AML-193 (cell line): ENCODE results near the gene FYB2.
A peak's percentile ranks its signal among the peaks of the same experiment; 100 is the strongest.

ENCODE experiments used
- DNase-seq, 2 experiments: peaks; one replicate each; lab custom pipeline; 2025; lab: John Stamatoyannopoulos, UW

Gene FYB2

DNA sequence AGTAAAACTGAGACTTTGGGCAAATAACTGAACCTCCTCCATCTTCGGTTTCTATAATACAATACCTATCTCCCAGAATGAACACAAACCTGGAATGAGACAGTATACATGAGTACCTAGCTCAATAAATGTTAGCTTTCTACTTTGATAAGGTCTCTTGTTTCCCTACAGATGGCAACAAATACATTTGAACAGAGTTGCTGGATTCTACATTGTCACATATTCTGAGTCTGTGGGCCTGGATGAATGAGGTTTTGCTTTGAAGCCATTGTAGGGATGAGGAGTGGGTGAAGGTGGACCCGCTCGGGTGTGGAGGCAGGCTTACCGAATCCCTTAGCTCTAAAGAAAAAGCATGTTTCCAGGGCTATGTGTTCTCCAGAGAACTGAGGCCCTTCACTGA, 13.9 kb upstream of the FYB2 start:
- DNase-seq, result no peak

GRCh38 chr1:56831871-56832693, 12.9 kb upstream of the FYB2 start:
- DNase-seq, result peak; percentile 45 to 61

DNA sequence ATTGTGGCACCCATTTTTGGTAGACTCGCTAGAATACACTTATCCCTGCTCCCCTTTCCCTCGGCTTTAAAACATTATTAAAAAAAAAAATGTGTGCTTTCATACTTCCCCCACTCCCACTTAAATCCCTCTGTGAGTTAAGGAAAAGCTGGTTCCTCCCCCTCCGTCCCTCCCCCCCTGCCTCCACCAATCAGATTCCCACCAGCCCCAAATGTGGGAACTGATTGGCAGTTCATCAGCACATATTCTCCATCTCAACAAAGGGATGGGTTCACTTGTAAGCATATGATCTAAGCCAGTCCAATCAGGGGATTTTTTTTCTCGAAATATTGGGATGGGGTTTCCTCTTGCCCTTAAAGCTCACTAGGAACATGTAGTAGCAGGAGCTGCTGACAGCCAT, 10.8 kb upstream of the FYB2 start:
- no peak for DNase-seq

DNA sequence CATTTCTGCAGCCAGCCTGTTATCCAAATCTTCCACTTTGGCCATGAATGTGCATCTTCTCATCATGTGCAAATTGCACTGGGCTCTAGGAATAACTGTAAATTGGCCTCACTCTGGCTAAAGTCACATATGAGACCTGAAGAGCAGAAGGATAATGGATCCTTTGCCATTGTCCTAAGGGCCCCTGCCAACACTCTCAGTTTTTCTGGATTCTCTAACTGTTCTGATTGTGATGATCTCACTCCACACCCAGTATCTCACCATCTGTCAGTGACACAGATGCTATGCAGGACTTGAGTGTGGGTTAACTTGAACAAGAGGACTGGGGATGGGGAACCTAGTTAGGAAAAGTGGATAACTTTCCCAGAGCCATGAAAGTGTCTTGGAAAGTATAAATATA, 8.5 kb upstream of the FYB2 start:
- no peak for DNase-seq

DNA sequence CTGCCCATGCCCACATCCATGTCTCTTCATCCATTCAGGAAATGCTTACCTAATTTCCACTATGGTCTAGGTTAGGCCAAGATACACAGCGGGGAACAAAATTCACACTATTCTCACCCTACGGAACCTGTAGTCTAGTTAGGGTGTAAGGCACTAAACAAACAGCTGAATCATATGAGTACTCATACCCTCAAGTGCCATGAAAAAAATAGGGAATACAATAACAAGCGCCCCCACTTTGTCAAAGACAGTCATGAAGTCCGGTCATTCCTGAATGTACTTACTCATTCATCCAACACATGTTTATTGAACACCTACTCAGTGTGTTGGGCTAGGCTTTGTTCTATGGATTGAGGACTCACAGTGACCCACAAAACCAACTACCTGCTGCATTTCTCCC, 6.2 kb upstream of the FYB2 start:
- no peak for DNase-seq

GRCh38 chr1:56824938-56825337, 5.7 kb upstream of the FYB2 start:
- no peak for DNase-seq

GRCh38 chr1:56824271-56824670, 5.1 kb upstream of the FYB2 start:
- no peak for DNase-seq

DNA sequence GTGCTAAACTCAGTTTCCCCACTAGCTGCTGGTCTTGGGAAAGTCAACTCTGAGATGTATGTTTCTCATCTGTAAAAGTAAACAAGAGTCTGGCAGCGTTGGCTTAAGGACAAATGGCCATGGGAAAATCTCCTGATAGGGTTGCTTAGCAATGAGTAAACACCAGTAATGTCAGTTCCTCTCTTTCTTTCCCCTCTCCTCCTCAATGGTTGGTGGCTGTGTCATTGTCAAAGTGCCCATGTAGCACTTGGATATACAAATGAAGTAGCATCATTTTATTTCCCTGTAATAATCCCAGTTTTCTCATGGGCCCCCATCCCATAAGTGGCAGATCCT, 2.2 kb upstream of the FYB2 start:
- DNase-seq, result no peak

- peak; percentile 27 to 30 for DNase-seq
These were observed 1.7 kb upstream of the FYB2 start for GRCh38 chr1:56820755-56821461.

GRCh38 chr1:56817716-56818463, 1.3 kb downstream of the FYB2 start:
- no peak for DNase-seq

- no peak for DNase-seq
These were observed 2.3 kb downstream of the FYB2 start for GRCh38 chr1:56816909-56817308.

DNA sequence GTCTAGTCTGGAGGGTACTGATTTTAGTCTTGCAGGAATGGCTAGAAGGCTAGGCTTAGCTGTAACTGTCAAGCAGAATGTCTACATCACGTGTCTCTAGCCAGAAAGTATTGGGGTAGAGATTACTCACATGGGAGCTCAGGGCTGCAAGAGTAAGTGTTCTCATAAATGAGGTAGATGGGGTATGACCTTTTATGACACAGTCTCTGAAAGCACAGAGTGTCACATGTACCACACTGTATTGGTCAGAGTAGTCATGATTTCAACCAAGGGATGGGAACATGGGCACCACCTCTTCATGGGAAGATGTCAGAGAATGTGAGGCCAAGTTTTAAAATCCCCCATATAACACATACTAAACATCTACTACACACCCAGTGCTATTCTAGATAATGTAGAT, 2.9 kb downstream of the FYB2 start:
- no peak for DNase-seq

- no peak for DNase-seq
These were observed 5.0 kb downstream of the FYB2 start for GRCh38 chr1:56814205-56814604.

DNA sequence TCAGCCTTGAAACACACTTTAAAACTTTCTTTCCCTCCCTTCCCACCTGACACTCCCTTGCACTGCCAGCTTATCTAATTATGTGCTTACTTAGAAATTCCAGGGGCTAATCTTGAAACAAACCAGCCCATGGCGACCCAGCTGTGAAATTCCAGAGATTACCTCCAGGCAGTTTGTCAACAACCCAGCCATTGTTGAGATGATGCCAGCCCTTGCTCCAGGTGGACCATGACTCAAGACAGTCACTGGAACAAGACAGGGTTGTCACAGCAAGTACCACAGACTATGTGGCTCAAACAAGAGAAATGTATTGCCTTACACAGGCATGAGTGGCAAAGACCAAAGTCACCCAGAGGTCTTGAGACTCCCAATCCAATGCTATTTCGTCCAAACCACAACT, 7.9 kb downstream of the FYB2 start:
- DNase-seq, result no peak

- DNase-seq, result no peak
These were observed 10.8 kb downstream of the FYB2 start for GRCh38 chr1:56808410-56808809.

DNA sequence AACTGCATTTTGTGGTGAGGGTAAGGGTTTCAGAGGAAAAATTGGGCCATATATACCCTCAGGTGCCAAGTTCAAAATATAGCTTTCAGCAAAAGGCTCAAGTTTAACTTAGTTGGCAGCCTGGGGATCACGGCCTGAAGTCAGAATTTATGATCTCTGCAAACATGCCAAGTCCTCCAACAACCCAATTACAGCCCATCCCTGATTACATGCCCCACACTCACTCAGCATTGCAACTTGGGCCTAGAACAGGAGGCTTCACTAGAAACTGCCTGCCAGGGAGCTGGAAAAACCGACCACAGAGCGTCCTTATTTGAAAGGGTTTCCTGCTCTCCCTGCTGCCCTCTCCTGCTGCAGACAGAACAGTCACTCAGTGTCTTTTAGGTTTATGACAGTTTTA, 12.4 kb downstream of the FYB2 start:
- no peak for DNase-seq

GRCh38 chr1:56803561-56804156, 15.5 kb downstream of the FYB2 start:
- peak; percentile 4 to 7 for DNase-seq

GRCh38 chr1:56799605-56800400, 19.4 kb downstream of the FYB2 start:
- DNase-seq, result no peak

DNA sequence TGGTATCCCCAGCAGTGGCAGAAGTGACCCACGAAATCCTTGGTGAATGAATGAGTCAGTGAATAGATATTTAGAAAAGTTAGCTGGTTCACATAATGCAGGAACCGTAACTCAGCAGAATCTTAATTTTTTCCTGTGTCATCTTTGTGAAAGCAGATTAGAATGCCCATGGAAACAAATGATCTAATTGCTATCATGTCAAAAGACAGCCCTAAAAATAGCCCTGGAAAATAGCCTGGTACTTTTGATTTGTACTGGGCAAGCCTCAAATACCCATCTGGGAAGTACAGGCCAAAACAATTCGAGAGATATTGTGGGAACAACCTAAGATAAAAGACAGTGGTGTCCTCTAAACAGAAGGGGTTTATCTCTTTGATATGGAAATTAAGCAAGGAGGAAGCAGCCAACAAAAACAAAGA, 21.1 kb downstream of the FYB2 start:
- DNase-seq, result no peak

DNA sequence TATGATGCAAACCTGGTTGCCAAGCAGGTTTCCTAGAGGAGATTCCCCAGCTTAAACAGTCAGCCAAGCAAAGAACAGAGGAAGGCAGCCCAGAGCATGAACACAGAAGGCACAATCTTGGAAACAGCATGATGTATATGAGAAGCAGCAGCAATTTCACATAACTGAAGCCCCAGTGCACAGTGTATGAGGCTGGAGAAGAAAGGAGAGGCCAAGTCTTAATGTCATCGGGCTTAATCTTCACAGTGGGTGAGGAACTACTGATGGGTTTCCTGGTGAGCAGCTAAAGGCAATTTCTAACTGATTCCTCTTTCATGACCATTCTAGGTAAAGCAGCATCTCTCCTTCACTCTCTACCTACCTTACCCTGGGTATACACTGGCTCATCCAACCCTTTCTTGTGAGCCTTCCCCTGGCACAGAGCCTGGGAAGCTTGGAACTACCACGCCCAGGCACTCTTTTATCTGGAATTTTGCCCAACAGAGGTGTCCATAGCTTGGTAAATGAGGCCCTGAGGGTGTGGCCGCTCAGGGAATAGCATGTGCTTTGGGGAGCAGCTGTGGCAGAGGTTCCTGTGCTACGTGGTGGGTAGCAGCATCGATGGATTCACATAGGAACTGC, 22.0 kb downstream of the FYB2 start:
- DNase-seq, result no peak

- DNase-seq, result no peak
These were observed 23.3 kb downstream of the FYB2 start for GRCh38 chr1:56795870-56796269.
